Gastroesophageal sphincter (tissue), 4 donors: ENCODE results near the gene HCN3. TPM values are rescaled to one million over a fixed set of nuclear protein-coding genes. Genes with fewer than 3 reads are reported as not detected.
"Not testable (repeated sequence)": the region's sequence is repeated elsewhere in the genome, so short reads cannot be mapped to it uniquely, and the experiment has no call there.

Experiments
- ATAC-seq: fragments of 150-250 bp; one replicate; pipeline ENCODE4 v1.9.1; 2016; ENCODE audit warnings: mild to moderate bottlenecking, moderate library complexity
- H3K27ac ChIP-seq, 4 donors: fragments of 200-600 bp; sonication (generic) in 3 of 4; 1 replicate in 3 of 4; 2 replicates in 1 of 4; pipeline ENCODE4 v1.5.1; 2016 to 2019
- H3K27me3 ChIP-seq: fragments of 200-600 bp; sonication (generic); one replicate; pipeline ENCODE4 v1.5.1; 2019
- H3K36me3 ChIP-seq, 2 donors: fragments of 200-600 bp; sonication (generic); one replicate each; pipeline ENCODE4 v1.5.1; 2019; ENCODE audit warnings: control low read depth in 1 of 2
- H3K4me1 ChIP-seq, 3 donors: fragments of 200-600 bp; sonication (generic); 1 replicate in 2 of 3; 2 replicates in 1 of 3; pipeline ENCODE4 v1.5.1; 2016 to 2019; ENCODE audit warnings: control low read depth in 2 of 3
- H3K4me3 ChIP-seq, 2 donors: fragments of 200-600 bp; sonication (generic); one replicate each; pipeline ENCODE4 v1.5.1; 2019; ENCODE audit warnings: mild to moderate bottlenecking in 1 of 2, moderate library complexity in 1 of 2
- H3K9me3 ChIP-seq, 3 donors: fragments of 200-600 bp; sonication (generic); one replicate each; pipeline ENCODE4 v1.5.1; 2017 to 2019; ENCODE audit warnings: control low read depth in 2 of 3
- EP300 ChIP-seq: sonication (generic); formaldehyde crosslinking; IDR thresholded peaks from one replicate; pipeline ENCODE4 v1.6.1; 2017; ENCODE audit warnings: antibody characterized with exemption, mild to moderate bottlenecking
- POLR2A ChIP-seq, 2 donors: fragments of 450-650 bp; IDR thresholded peaks; one replicate each; pipeline ENCODE4 v1.6.1; 2017; ENCODE audit warnings: antibody characterized with exemption in 2 of 2, mild to moderate bottlenecking in 2 of 2, moderate library complexity in 1 of 2
- POLR2AphosphoS5 ChIP-seq: sonication (generic); formaldehyde crosslinking; IDR thresholded peaks from one replicate; pipeline ENCODE4 v1.6.1; 2017; ENCODE audit warnings: antibody characterized with exemption
- WGBS, 2 donors: methylation state at CpG; one replicate each; pipeline ENCODE4 v1.1.5; 2018; ENCODE audit warnings: low coverage in 1 of 2; 5-methylcytosine and 5-hydroxymethylcytosine counted together
- total RNA-seq, 4 donors: library from RNA; depleted of rRNA; stranded (reverse); fragments of >200 nt; gene quantifications; one replicate each; pipeline ENCODE4 v1.1.0, GENCODE V29; 2016
- TF ChIP-seq, protein P1 (sequence below), 4 experiments: fragments of 200-600 bp in 2 of 4; fragments of 450-650 bp in 2 of 4; sonication (generic) in 1 of 4; IDR thresholded peaks; one replicate each; pipeline ENCODE4 v1.5.1; 2017 to 2019; ENCODE audit warnings: antibody characterized with exemption in 4 of 4, mild to moderate bottlenecking in 2 of 4, moderate library complexity in 2 of 4

HCN3 gene
- total RNA-seq, 4 donors from 2014 or later, result 0.47 to 2.2 (median 1.6) TPM

GRCh38 chr1:155285631-155286044 is 8.4 kb downstream of the HCN3 start:
- no peak for TF ChIP-seq POLR2A (IDR thresholded peaks at IDR 0.05)
- TF ChIP-seq EP300, result no peak
- TF ChIP-seq, protein P1, sequence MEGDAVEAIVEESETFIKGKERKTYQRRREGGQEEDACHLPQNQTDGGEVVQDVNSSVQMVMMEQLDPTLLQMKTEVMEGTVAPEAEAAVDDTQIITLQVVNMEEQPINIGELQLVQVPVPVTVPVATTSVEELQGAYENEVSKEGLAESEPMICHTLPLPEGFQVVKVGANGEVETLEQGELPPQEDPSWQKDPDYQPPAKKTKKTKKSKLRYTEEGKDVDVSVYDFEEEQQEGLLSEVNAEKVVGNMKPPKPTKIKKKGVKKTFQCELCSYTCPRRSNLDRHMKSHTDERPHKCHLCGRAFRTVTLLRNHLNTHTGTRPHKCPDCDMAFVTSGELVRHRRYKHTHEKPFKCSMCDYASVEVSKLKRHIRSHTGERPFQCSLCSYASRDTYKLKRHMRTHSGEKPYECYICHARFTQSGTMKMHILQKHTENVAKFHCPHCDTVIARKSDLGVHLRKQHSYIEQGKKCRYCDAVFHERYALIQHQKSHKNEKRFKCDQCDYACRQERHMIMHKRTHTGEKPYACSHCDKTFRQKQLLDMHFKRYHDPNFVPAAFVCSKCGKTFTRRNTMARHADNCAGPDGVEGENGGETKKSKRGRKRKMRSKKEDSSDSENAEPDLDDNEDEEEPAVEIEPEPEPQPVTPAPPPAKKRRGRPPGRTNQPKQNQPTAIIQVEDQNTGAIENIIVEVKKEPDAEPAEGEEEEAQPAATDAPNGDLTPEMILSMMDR (IDR thresholded peaks at IDR 0.05), result no peak
- no peak for TF ChIP-seq POLR2AphosphoS5
- Histone ChIP-seq H3K9me3 (no peaks in the 10 kb centered on the region), H3K36me3 (peaks cover 0 to 13% of the 10 kb centered on the region in 2 donors), H3K4me1 (no peaks in the 10 kb centered on the region), H3K4me3 (no peak overlapping the region), H3K27ac (no peak overlapping the region), H3K27me3 (no peaks in the 10 kb centered on the region)
- ATAC-seq, result no peak
- whole genome bisulfite sequencing, 2 donors, result 89 to 93% methylated on average over 3 to 4 of the region's 18 CpGs

DNA sequence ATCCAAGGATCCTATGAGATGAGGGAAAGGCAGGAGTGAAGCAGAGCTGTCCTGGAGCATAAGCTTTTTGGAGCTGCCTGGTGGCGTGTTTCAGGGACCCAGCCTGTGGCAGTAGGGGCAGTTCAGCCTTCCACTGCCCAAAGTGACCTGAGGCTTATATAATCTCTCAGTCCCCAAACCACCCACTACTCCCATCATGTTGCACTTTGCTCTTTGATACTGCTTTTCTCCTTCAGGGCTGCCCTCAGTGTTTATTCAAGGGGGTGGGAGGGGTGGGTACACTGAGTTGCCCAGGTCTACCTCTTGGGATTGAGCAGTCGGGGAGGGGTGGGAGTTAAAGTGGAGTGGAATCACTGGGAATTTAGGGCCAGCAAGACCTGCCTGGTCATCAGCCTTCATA is 9.3 kb downstream of the HCN3 start:
- no peak for ATAC-seq
- TF ChIP-seq, protein P1 (IDR thresholded peaks at IDR 0.05), result no peak
- TF ChIP-seq EP300 (no peak), POLR2A (IDR thresholded peaks at IDR 0.05) (no peak), POLR2AphosphoS5 (no peak)
- no peaks in the 10 kb centered on the region for H3K9me3 ChIP-seq
- H3K27ac ChIP-seq, result no peak overlapping the region
- H3K36me3 ChIP-seq, result peaks cover 0 to 13% of the 10 kb centered on the region in 2 donors
- no peaks in the 10 kb centered on the region for H3K27me3 ChIP-seq
- WGBS, 2 donors, result no CpG with 5 or more reads among the region's 2 CpGs
- no peak overlapping the region for H3K4me3 ChIP-seq
- no peaks in the 10 kb centered on the region for H3K4me1 ChIP-seq

GRCh38 chr1:155287987-155288543 is 10.8 kb downstream of the HCN3 start:
- H3K27me3 ChIP-seq, result peaks cover 1% of the 10 kb centered on the region
- H3K4me3 ChIP-seq, result no peak overlapping the region
- TF ChIP-seq, protein P1 (IDR thresholded peaks at IDR 0.05), result no peak
- TF ChIP-seq POLR2AphosphoS5, result no peak
- TF ChIP-seq POLR2A (IDR thresholded peaks at IDR 0.05), result no peak
- TF ChIP-seq EP300, result no peak
- peaks cover 0 to 6% of the 10 kb centered on the region in 2 donors for H3K36me3 ChIP-seq
- H3K9me3 ChIP-seq, result no peaks in the 10 kb centered on the region
- H3K27ac ChIP-seq, result no peak overlapping the region
- no peaks in the 10 kb centered on the region for H3K4me1 ChIP-seq
- WGBS, 2 donors, result 100% methylated on average over 1 of the region's 21 CpGs
- ATAC-seq, result no peak

GRCh38 chr1:155291006-155291405 is 13.7 kb downstream of the HCN3 start:
- Histone ChIP-seq H3K4me1 (peaks cover 0 to 15% (median 2%) of the 10 kb centered on the region in 3 donors), H3K27me3 (peaks cover 30% of the 10 kb centered on the region)
- not testable (repeated sequence) for H3K36me3 ChIP-seq, H3K27ac ChIP-seq, H3K4me3 ChIP-seq, H3K9me3 ChIP-seq, ATAC-seq
- WGBS, 2 donors, result 60 to 69% methylated on average over 3 to 8 of the region's 10 CpGs

GRCh38 chr1:155293086-155293749 is 16.0 kb downstream of the HCN3 start:
- 89 to 90% methylated on average over 3 to 6 of the region's 17 CpGs for WGBS, 2 donors
- TF ChIP-seq EP300, result no peak
- peaks cover 47% of the 10 kb centered on the region for H3K27me3 ChIP-seq

More at GRCh38 chr1:155293086-155293749, 16.0 kb downstream of the HCN3 start:
- Histone ChIP-seq H3K4me3 (no peak overlapping the region), H3K9me3 (no peaks in the 10 kb centered on the region), H3K36me3 (no peaks in the 10 kb centered on the region), H3K27ac (no peak overlapping the region), H3K4me1 (peaks cover 0 to 15% (median 2%) of the 10 kb centered on the region in 3 donors)
- ATAC-seq, result no peak
